IMR-90 (cell line): Measurements from ENCODE around the gene PTH1R. TPM values are rescaled to one million over a fixed set of nuclear protein-coding genes. Genes with fewer than 3 reads are reported as not detected.

Experiments
- ATAC-seq: fragments of 200-7000 bp; cut with Tn5 transposase; 2 replicates; pipeline ENCODE4 v1.9.1; 2020; ENCODE audit warnings: low read depth, mild to moderate bottlenecking, moderate library complexity
- BruUV-seq: library from RNA; stranded (reverse); fragments of 400-500 nt; replicated peaks from 2 replicates; lab custom pipeline; 2021; lab: Mats Ljungman, UMichigan
- CTCF ChIA-PET: fragments of 300-600 bp; formaldehyde crosslinking; extraction: SDS; loops from one replicate; lab custom pipeline; 2021; ENCODE audit warnings: antibody characterized with exemption; lab: Yijun Ruan, JAX
- POLR2A ChIA-PET: fragments of 300-600 bp; sonication (Branson Sonifier 250); formaldehyde crosslinking; loops from one replicate; lab custom pipeline; 2022; ENCODE audit warnings: antibody characterized with exemption; ENCODE audit not compliant: unreplicated experiment; lab: Charles Lee
- DNase-seq: peaks from one replicate; pipeline ENCODE4 v3.0.0; 2013
- H2AFZ ChIP-seq: replicated peaks from 2 replicates; pipeline ENCODE3; 2013; ENCODE audit warnings: low read length, mild to moderate bottlenecking; ENCODE audit not compliant: poor library complexity
- H2AK5ac ChIP-seq: 2 replicates; pipeline ENCODE4 v1.6.1; 2013; ENCODE audit warnings: low read depth, low read length, inconsistent platforms
- H2AK9ac ChIP-seq: replicated peaks from 2 replicates; pipeline ENCODE3; 2013; ENCODE audit warnings: mild to moderate bottlenecking, low read depth, low read length, moderate library complexity; ENCODE audit not compliant: poor library complexity
- H2BK120ac ChIP-seq: 2 replicates; pipeline ENCODE4 v1.6.1; 2013; ENCODE audit warnings: low read depth, low read length, inconsistent platforms
- H2BK15ac ChIP-seq: 3 replicates; pipeline ENCODE4 v1.6.1; 2013; ENCODE audit warnings: low read depth, low read length, inconsistent platforms
- H2BK20ac ChIP-seq: 2 replicates; pipeline ENCODE4 v1.6.1; 2013; ENCODE audit warnings: low read depth, mild to moderate bottlenecking, inconsistent platforms, low read length, moderate library complexity
- H2BK5ac ChIP-seq: 2 replicates; pipeline ENCODE4 v1.6.1; 2013; ENCODE audit warnings: mild to moderate bottlenecking, low read depth, low read length, inconsistent platforms; ENCODE audit not compliant: poor library complexity, severe bottlenecking
- H3K14ac ChIP-seq: replicated peaks from 2 replicates; pipeline ENCODE4 v1.6.1; 2013; ENCODE audit warnings: low read depth, low read length, inconsistent platforms
- H3K18ac ChIP-seq: 2 replicates; pipeline ENCODE4 v1.6.1; 2013; ENCODE audit warnings: low read depth, low read length, control low read depth
- H3K23ac ChIP-seq: 2 replicates; pipeline ENCODE4 v1.6.1; 2013; ENCODE audit warnings: low read depth, low read length, inconsistent platforms
- H3K27ac ChIP-seq: 2 replicates; pipeline ENCODE4 v1.5.1; 2013; ENCODE audit warnings: mild to moderate bottlenecking, control low read depth, low read length; ENCODE audit not compliant: insufficient read depth
- H3K27me3 ChIP-seq: 2 replicates; pipeline ENCODE4 v1.6.1; 2013; ENCODE audit warnings: low read length; ENCODE audit not compliant: control insufficient read depth, insufficient read depth
- H3K36me3 ChIP-seq: 2 replicates; pipeline ENCODE4 v1.6.1; 2013; ENCODE audit warnings: low read length, mixed read lengths; ENCODE audit not compliant: control insufficient read depth, insufficient read depth
- H3K4ac ChIP-seq: 2 replicates; pipeline ENCODE4 v1.6.1; 2013; ENCODE audit warnings: low read depth, low read length, inconsistent platforms
- H3K4me1 ChIP-seq: 2 replicates; pipeline ENCODE4 v1.6.1; 2013; ENCODE audit warnings: low read length, mixed read lengths; ENCODE audit not compliant: control insufficient read depth, insufficient read depth
- H3K4me2 ChIP-seq: 2 replicates; pipeline ENCODE4 v1.6.1; 2013; ENCODE audit warnings: low read depth, mild to moderate bottlenecking, control low read depth, low read length, moderate library complexity
- H3K4me3 ChIP-seq: 2 replicates; pipeline ENCODE4 v1.5.1; 2013; ENCODE audit warnings: low read depth, mild to moderate bottlenecking, control low read depth, low read length, moderate library complexity; ENCODE audit not compliant: insufficient read depth
- H3K56ac ChIP-seq: 2 replicates; pipeline ENCODE4 v1.6.1; 2013; ENCODE audit warnings: low read length, inconsistent platforms; ENCODE audit not compliant: insufficient read depth; ENCODE audit errors: extremely low read depth
- H3K79me1 ChIP-seq, 2 experiments: 2 replicates each; pipeline ENCODE4 v1.6.1; 2013; ENCODE audit warnings: low read length in 2 of 2, inconsistent platforms in 1 of 2, low read depth in 1 of 2
- H3K9ac ChIP-seq: 2 replicates; pipeline ENCODE4 v1.6.1; 2013; ENCODE audit warnings: low read depth, low read length, control low read depth
- H3K9me1 ChIP-seq: 2 replicates; pipeline ENCODE4 v1.6.1; 2013; ENCODE audit warnings: low read length, inconsistent platforms; ENCODE audit not compliant: insufficient read depth
- H3K9me3 ChIP-seq: 2 replicates; pipeline ENCODE4 v1.6.1; 2013; ENCODE audit warnings: low read length; ENCODE audit not compliant: control insufficient read depth, insufficient read depth
- H4K20me1 ChIP-seq: 2 replicates; pipeline ENCODE4 v1.6.1; 2013; ENCODE audit warnings: low read length, inconsistent platforms; ENCODE audit not compliant: insufficient read depth
- H4K5ac ChIP-seq: 2 replicates; pipeline ENCODE4 v1.6.1; 2013; ENCODE audit warnings: mild to moderate bottlenecking, low read depth, low read length, control low read depth
- H4K8ac ChIP-seq, 2 experiments: 2 replicates each; pipeline ENCODE4 v1.6.1; 2013; ENCODE audit warnings: low read depth in 2 of 2, low read length in 2 of 2, control low read depth in 1 of 2, inconsistent platforms in 1 of 2
- H4K91ac ChIP-seq: 2 replicates; pipeline ENCODE4 v1.6.1; 2013; ENCODE audit warnings: low read depth, low read length, inconsistent platforms; ENCODE audit not compliant: insufficient read depth
- CEBPB ChIP-seq: IDR thresholded peaks from 2 replicates; pipeline ENCODE4 v1.6.1; 2012; ENCODE audit warnings: low read depth, low read length, improper control_type of control experiment
- CHD1 ChIP-seq: IDR thresholded peaks from 2 replicates; pipeline ENCODE4 v1.6.1; 2012; ENCODE audit warnings: low read depth, low read length, improper control_type of control experiment
- FOS ChIP-seq: fragments of 150-350 bp; IDR thresholded peaks from 2 replicates; pipeline ENCODE4 v1.6.1; 2016; ENCODE audit warnings: low read depth, low read length
- RAD21 ChIP-seq: IDR thresholded peaks from 2 replicates; pipeline ENCODE4 v1.6.1; 2012; ENCODE audit warnings: low read length, improper control_type of control experiment
- RCOR1 ChIP-seq: IDR thresholded peaks from 2 replicates; pipeline ENCODE4 v1.6.1; 2012; ENCODE audit warnings: mild to moderate bottlenecking, low read length, improper control_type of control experiment; ENCODE audit not compliant: insufficient replicate concordance
- RFX5 ChIP-seq: IDR thresholded peaks from 2 replicates; pipeline ENCODE4 v1.8.0; 2012; ENCODE audit warnings: low read depth, mild to moderate bottlenecking, low read length, moderate library complexity
- SMC3 ChIP-seq: fragments of 150-350 bp; IDR thresholded peaks from 2 replicates; pipeline ENCODE4 v1.6.1; 2016; ENCODE audit warnings: low read depth, mild to moderate bottlenecking, antibody characterized with exemption, low read length, moderate library complexity
- WGBS, 2 experiments: methylation state at CpG; one replicate each; pipeline versions ENCODE4 v1.1.5 to v1.1.7; 2013; ENCODE audit warnings: missing lambda C conversion rate in 2 of 2; ENCODE audit not compliant: insufficient read length in 1 of 2; ENCODE audit errors: extremely low coverage in 2 of 2; 5-methylcytosine and 5-hydroxymethylcytosine counted together
- dilution Hi-C: fragments of 300-500 bp; cut with HindIII; formaldehyde crosslinking; loops from one replicate; pipeline ENCODE4 v1.14.3; 2018; ENCODE audit warnings: low sequenced_read_pairs; ENCODE audit not compliant: unreplicated experiment
- in situ Hi-C: fragments of 300-500 bp; cut with MboI; formaldehyde crosslinking; loops from 3 replicates; pipeline ENCODE4 v1.14.3; 2019; ENCODE audit warnings: low sequenced_read_pairs, inconsistent platforms, mixed read lengths
- intact Hi-C: fragments of 100-400 bp; cut with micrococcal nuclease; formaldehyde crosslinking; loops from 2 replicates; pipeline ENCODE4 v1.10.0; 2022
- polyA plus RNA-seq, 3 experiments: library from polyadenylated mRNA; depleted of rRNA; stranded (reverse); fragments of >200 nt; gene quantifications; 2 replicates each; pipeline ENCODE4 v1.2.3, GENCODE V29; 2012; ENCODE audit warnings: low replicate concordance in 1 of 3
- total RNA-seq: library from RNA; depleted of rRNA; stranded (reverse); fragments of >200 nt; gene quantifications from 2 replicates; pipeline ENCODE4 v1.2.3, GENCODE V29; 2012

The PTH1R gene
- total and polyA plus RNA-seq, 2 of the 4 experiments (the other 2 are of a cell fraction), result 0.15 to 0.18 TPM

DNA sequence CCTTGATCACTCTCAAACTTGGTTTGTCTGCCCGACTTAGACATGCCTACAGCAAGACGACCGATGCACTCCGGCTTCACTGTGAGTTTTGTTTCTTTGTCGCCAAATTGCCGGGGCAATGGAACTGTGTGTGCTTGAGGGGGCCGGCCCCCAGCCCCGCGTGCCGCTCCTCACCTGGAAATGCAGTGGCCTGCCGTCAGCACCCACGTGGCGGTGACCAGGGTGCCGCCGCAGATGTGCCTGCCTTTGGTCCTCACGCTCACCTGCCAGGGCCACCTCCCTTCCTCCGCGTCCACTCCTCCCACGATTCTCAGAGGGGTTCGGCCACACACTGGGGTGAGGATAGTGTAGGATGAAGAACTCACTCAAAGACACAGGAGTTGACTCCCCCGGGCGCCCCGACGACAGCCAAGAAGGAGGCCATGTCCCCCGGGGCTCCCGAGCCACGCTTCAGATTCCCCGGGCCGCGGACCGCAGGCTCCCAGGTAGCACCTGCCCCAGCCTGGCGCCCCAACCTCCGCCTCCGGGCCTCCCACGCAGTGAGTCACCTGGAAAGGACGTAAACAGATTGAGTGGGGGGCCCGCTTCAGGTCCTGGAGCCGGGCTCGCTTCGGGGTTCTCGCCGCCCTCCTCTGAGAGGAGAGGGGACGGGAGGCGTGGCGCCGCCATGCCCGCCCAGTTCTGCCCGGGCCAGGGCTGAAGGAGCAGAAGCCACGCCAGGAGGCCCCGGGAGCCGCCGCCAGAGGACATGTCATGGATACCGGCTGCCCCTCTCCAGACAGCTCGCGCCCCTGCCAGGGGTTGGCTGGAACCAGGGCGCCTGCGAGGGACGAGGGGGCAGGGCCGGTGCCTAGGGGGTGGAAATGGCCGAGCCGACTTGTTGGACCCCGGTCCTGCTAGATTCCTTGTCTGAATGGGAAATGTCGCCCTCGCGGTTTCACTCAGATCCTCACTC lies 43.9 kb upstream of the PTH1R start:
- no peak overlapping the region for H2AFZ ChIP-seq
- no peaks in the 10 kb centered on the region for H4K20me1 ChIP-seq
- no TSS peak for BruUV-seq
- H3K9me3 ChIP-seq, result peaks cover 6% of the 10 kb centered on the region
- H3K14ac ChIP-seq, result no peak overlapping the region
- H2BK5ac ChIP-seq, result no peak overlapping the region
- DNase-seq (no peak), ATAC-seq (no peak)
- no peak overlapping the region for H4K8ac ChIP-seq
- no peak overlapping the region for H3K18ac ChIP-seq
- no peak overlapping the region for H3K23ac ChIP-seq
- no peak overlapping the region for H2BK15ac ChIP-seq
- H3K4me1 ChIP-seq, result no peaks in the 10 kb centered on the region
- no peak overlapping the region for H3K56ac ChIP-seq
- no peak overlapping the region for H3K4me2 ChIP-seq
- WGBS, 2 experiments, result 91% methylated on average over 13 of the region's 65 CpGs; no CpG with 5 or more reads in 1 of the 2 experiments
- intact Hi-C loops (no loop called here), in situ Hi-C loops (no loop called here), dilution Hi-C loops (no loop called here)
- no peak overlapping the region for H2BK120ac ChIP-seq
- no peak overlapping the region for H2AK5ac ChIP-seq
- H2AK9ac ChIP-seq, result no peak overlapping the region
- no peak overlapping the region for H2BK20ac ChIP-seq
- H3K9me1 ChIP-seq, result no peaks in the 10 kb centered on the region
- H3K27me3 ChIP-seq, result peaks cover 26% of the 10 kb centered on the region
- no peaks in the 10 kb centered on the region for H3K79me1 ChIP-seq
- no peak overlapping the region for H3K4ac ChIP-seq
- H3K36me3 ChIP-seq, result no peaks in the 10 kb centered on the region
- POLR2A ChIA-PET, result no interaction called here
- no peak overlapping the region for H3K27ac ChIP-seq
- CTCF ChIA-PET, result no interaction called here
- no peak for TF ChIP-seq FOS
- no peak for TF ChIP-seq RCOR1
- no peak for TF ChIP-seq SMC3
- no peak for TF ChIP-seq RAD21
- TF ChIP-seq CEBPB, result no peak
- TF ChIP-seq RFX5, result no peak
- TF ChIP-seq CHD1, result no peak
- H4K5ac ChIP-seq, result no peak overlapping the region
- no peak overlapping the region for H3K9ac ChIP-seq
- no peak overlapping the region for H4K91ac ChIP-seq
- no peak overlapping the region for H3K4me3 ChIP-seq
